Measurements from ENCODE around the gene PGAM4. TPM values are rescaled to one million over a fixed set of nuclear protein-coding genes. Genes with fewer than 3 reads are reported as not detected.

The PGAM4 gene
- total RNA-seq, 4 donors from 2014 or later, result not detected

- Histone ChIP-seq H3K4me1 (no peaks in the 10 kb centered on the region), H3K27me3 (no peaks in the 10 kb centered on the region)
- in situ Hi-C loops (cut with MboI; ENCODE audit: low sequenced_read_pairs in 4 of 4), result no loop called here
These were observed 8.4 kb downstream of the PGAM4 start for GRCh38 chrX:77961063-77961462.

GRCh38 chrX:77960567-77960966 lies 8.9 kb downstream of the PGAM4 start:
- TF ChIP-seq POLR2A (IDR thresholded peaks at IDR 0.05) (no peak), CTCF (IDR thresholded peaks at IDR 0.05 in 4 of 5, conservative IDR thresholded peaks at IDR 0.05 in 1 of 5) (no peak)
- intact Hi-C loops (cut with DNase I; ENCODE audit: low total_unique reads), result no loop called here
- Histone ChIP-seq H3K9me3 (no peaks in the 10 kb centered on the region), H3K27ac (no peak overlapping the region), H3K36me3 (no peaks in the 10 kb centered on the region), H3K4me1 (no peaks in the 10 kb centered on the region), H3K4me3 (no peak overlapping the region), H3K27me3 (no peaks in the 10 kb centered on the region)
- ATAC-seq, result no peak
- in situ Hi-C loops (cut with MboI; ENCODE audit: low sequenced_read_pairs in 4 of 4), result no loop called here
- DNase-seq, result no peak

More at GRCh38 chrX:77961063-77961462, 8.4 kb downstream of the PGAM4 start:
- DNase-seq (no peak), ATAC-seq (no peak)
- TF ChIP-seq POLR2A (IDR thresholded peaks at IDR 0.05) (no peak), CTCF (IDR thresholded peaks at IDR 0.05 in 4 of 5, conservative IDR thresholded peaks at IDR 0.05 in 1 of 5) (no peak)
- intact Hi-C loops (cut with DNase I; ENCODE audit: low total_unique reads), result no loop called here
- H3K9me3 ChIP-seq, result no peaks in the 10 kb centered on the region
- H3K36me3 ChIP-seq, result no peaks in the 10 kb centered on the region
- no peak overlapping the region for H3K27ac ChIP-seq
- H3K4me3 ChIP-seq, result no peak overlapping the region

GRCh38 chrX:77953708-77954107 lies 15.7 kb downstream of the PGAM4 start:
- Histone ChIP-seq H3K36me3 (no peaks in the 10 kb centered on the region), H3K27me3 (no peaks in the 10 kb centered on the region), H3K9me3 (no peaks in the 10 kb centered on the region), H3K27ac (no peak overlapping the region), H3K4me3 (no peak overlapping the region), H3K4me1 (peaks cover 9% of the 10 kb centered on the region in 2 donors)
- ATAC-seq (no peak), DNase-seq (no peak)
- TF ChIP-seq CTCF (IDR thresholded peaks at IDR 0.05 in 4 of 5, conservative IDR thresholded peaks at IDR 0.05 in 1 of 5), result no peak
- no peak for TF ChIP-seq POLR2A (IDR thresholded peaks at IDR 0.05)
- in situ Hi-C loops (cut with MboI; ENCODE audit: low sequenced_read_pairs in 4 of 4), result no loop called here
- intact Hi-C loops (cut with DNase I; ENCODE audit: low total_unique reads), result no loop called here

GRCh38 chrX:77953302-77953701 lies 16.1 kb downstream of the PGAM4 start:
- no peak for ATAC-seq
- intact Hi-C loops (cut with DNase I; ENCODE audit: low total_unique reads) (no loop called here), in situ Hi-C loops (cut with MboI; ENCODE audit: low sequenced_read_pairs in 4 of 4) (no loop called here)
- Histone ChIP-seq H3K36me3 (no peaks in the 10 kb centered on the region), H3K27ac (no peak overlapping the region), H3K4me3 (no peak overlapping the region), H3K27me3 (no peaks in the 10 kb centered on the region), H3K9me3 (no peaks in the 10 kb centered on the region), H3K4me1 (peaks cover 9% of the 10 kb centered on the region in 2 donors)
- TF ChIP-seq CTCF (IDR thresholded peaks at IDR 0.05 in 4 of 5, conservative IDR thresholded peaks at IDR 0.05 in 1 of 5), result no peak
- TF ChIP-seq POLR2A (IDR thresholded peaks at IDR 0.05), result no peak
- no peak for DNase-seq

- no peak for ATAC-seq
- TF ChIP-seq POLR2A (IDR thresholded peaks at IDR 0.05), result no peak
- no peak for TF ChIP-seq CTCF (IDR thresholded peaks at IDR 0.05 in 4 of 5, conservative IDR thresholded peaks at IDR 0.05 in 1 of 5)
- in situ Hi-C loops (cut with MboI; ENCODE audit: low sequenced_read_pairs in 4 of 4), result no loop called here
- DNase-seq, result no peak
- H3K27ac ChIP-seq, result no peak overlapping the region
- peaks cover 9% of the 10 kb centered on the region in 2 donors for H3K4me1 ChIP-seq
- no peaks in the 10 kb centered on the region for H3K27me3 ChIP-seq
- no peak overlapping the region for H3K4me3 ChIP-seq
- H3K36me3 ChIP-seq, result no peaks in the 10 kb centered on the region
- no peaks in the 10 kb centered on the region for H3K9me3 ChIP-seq
- intact Hi-C loops (cut with DNase I; ENCODE audit: low total_unique reads), result no loop called here
These were observed 17.3 kb downstream of the PGAM4 start for GRCh38 chrX:77952173-77952572.

Data from gastrocnemius medialis (tissue), 4 donors.